GM23338 (cell line): ENCODE data around the gene RBM33. TPM values are rescaled to one million over a fixed set of nuclear protein-coding genes. Genes with fewer than 3 reads are reported as not detected.

ENCODE experiments used
- ATAC-seq: fragments of 200-7000 bp; cut with Tn5 transposase; 3 replicates; pipeline ENCODE4 v1.9.1; 2020
- DNase-seq: peaks from one replicate; pipeline ENCODE4 v3.0.0-alpha.2; 2015; ENCODE audit warnings: low spot score
- H2AFZ ChIP-seq: fragments of 200-600 bp; sonication (generic); 2 replicates; pipeline ENCODE4 v1.8.0; 2016; ENCODE audit warnings: antibody characterized with exemption, mild to moderate bottlenecking, moderate library complexity
- H3F3A ChIP-seq: fragments of 200-600 bp; sonication (generic); replicated peaks from 2 replicates; pipeline ENCODE4 v1.8.0; 2017; ENCODE audit warnings: antibody characterized with exemption, mixed run types, low read depth
- H3K27ac ChIP-seq: fragments of 200-600 bp; sonication (generic); 2 replicates; pipeline ENCODE4 v1.6.1; 2016; ENCODE audit warnings: low read depth
- H3K27me3 ChIP-seq: fragments of 200-600 bp; sonication (generic); 2 replicates; pipeline ENCODE4 v1.8.0; 2016; ENCODE audit warnings: mild to moderate bottlenecking, mixed run types, moderate library complexity; ENCODE audit not compliant: insufficient read depth
- H3K36me3 ChIP-seq: fragments of 200-600 bp; sonication (generic); 2 replicates; pipeline ENCODE4 v1.8.0; 2016; ENCODE audit warnings: mild to moderate bottlenecking; ENCODE audit not compliant: insufficient read depth
- H3K4me1 ChIP-seq: fragments of 200-600 bp; sonication (generic); 2 replicates; pipeline ENCODE4 v1.8.0; 2016; ENCODE audit warnings: mild to moderate bottlenecking, moderate library complexity; ENCODE audit not compliant: insufficient read depth
- H3K4me2 ChIP-seq: fragments of 200-600 bp; sonication (generic); 2 replicates; pipeline ENCODE4 v1.7.1; 2017; ENCODE audit warnings: mixed run types
- H3K4me3 ChIP-seq: fragments of 200-600 bp; sonication (generic); 2 replicates; pipeline ENCODE4 v1.6.1; 2016; ENCODE audit warnings: mixed run types
- H3K79me2 ChIP-seq: fragments of 200-600 bp; sonication (generic); replicated peaks from 2 replicates; pipeline ENCODE4 v1.8.0; 2017; ENCODE audit warnings: mild to moderate bottlenecking; ENCODE audit not compliant: insufficient read depth
- H3K9me2 ChIP-seq: fragments of 200-600 bp; sonication (generic); 2 replicates; pipeline ENCODE4 v1.8.0; 2017; ENCODE audit not compliant: insufficient read depth
- H4K20me1 ChIP-seq: fragments of 200-600 bp; sonication (generic); replicated peaks from 2 replicates; pipeline ENCODE4 v1.8.0; 2017; ENCODE audit warnings: mild to moderate bottlenecking; ENCODE audit not compliant: insufficient read depth
- H3K27ac Mint-ChIP-seq: 2 replicates; pipeline ENCODE4 v1.8.0; 2020; ENCODE audit warnings: inconsistent platforms, mild to moderate bottlenecking, moderate library complexity, mixed read lengths
- H3K27me3 Mint-ChIP-seq: 3 replicates; pipeline ENCODE4 v1.8.0; 2022; ENCODE audit warnings: low read depth, mild to moderate bottlenecking, moderate library complexity, mixed read lengths, inconsistent platforms; ENCODE audit not compliant: insufficient read depth, poor library complexity
- H3K36me3 Mint-ChIP-seq: 3 replicates; pipeline ENCODE4 v1.8.0; 2021; ENCODE audit warnings: low read depth, mild to moderate bottlenecking, inconsistent platforms, moderate library complexity, mixed read lengths
- H3K4me1 Mint-ChIP-seq: 3 replicates; pipeline ENCODE4 v1.8.0; 2020; ENCODE audit warnings: mild to moderate bottlenecking, inconsistent platforms, mixed read lengths
- H3K4me3 Mint-ChIP-seq: 3 replicates; pipeline ENCODE4 v1.8.0; 2021; ENCODE audit warnings: moderate library complexity, mild to moderate bottlenecking, inconsistent platforms, mixed read lengths
- H3K9me3 Mint-ChIP-seq: 3 replicates; pipeline ENCODE4 v1.8.0; 2020; ENCODE audit warnings: moderate library complexity, mild to moderate bottlenecking, inconsistent platforms, mixed read lengths
- CREB1 ChIP-seq: fragments of 250-450 bp; sonication (Bioruptor Pico); IDR thresholded peaks from 2 replicates; pipeline ENCODE4 v1.5.0; 2020; ENCODE audit warnings: low read depth, mild to moderate bottlenecking, moderate library complexity
- CTCF ChIP-seq, 2 experiments: fragments of 200-600 bp in 1 of 2; sonication (generic) in 1 of 2; conservative IDR thresholded peaks; 2 replicates each; pipeline versions ENCODE4 v1.5.1 to v1.6.1; 2016 to 2017; ENCODE audit warnings: antibody characterized with exemption in 2 of 2, low read depth in 2 of 2, mild to moderate bottlenecking in 2 of 2, moderate library complexity in 1 of 2
- ETS1 ChIP-seq: IDR thresholded peaks from 2 replicates; pipeline ENCODE4 v1.6.1; 2016; ENCODE audit warnings: antibody characterized with exemption
- EZH2 ChIP-seq: fragments of 200-600 bp; sonication (generic); IDR thresholded peaks from one replicate; pipeline ENCODE4 v1.8.0; 2017; ENCODE audit warnings: antibody characterized with exemption, mild to moderate bottlenecking, low read depth; ENCODE audit not compliant: unreplicated experiment
- EZH2phosphoT487 ChIP-seq: fragments of 200-600 bp; sonication (generic); IDR thresholded peaks from one replicate; pipeline ENCODE4 v1.8.1; 2018; ENCODE audit warnings: antibody characterized with exemption; ENCODE audit not compliant: unreplicated experiment
- JUNB ChIP-seq: IDR thresholded peaks from one replicate; pipeline ENCODE4 v1.6.1; 2016; ENCODE audit warnings: antibody characterized with exemption; ENCODE audit not compliant: unreplicated experiment
- NANOG ChIP-seq: IDR thresholded peaks from 2 replicates; pipeline ENCODE4 v1.6.1; 2016; ENCODE audit warnings: antibody characterized with exemption, borderline replicate concordance
- POLR2AphosphoS5 ChIP-seq: IDR thresholded peaks from 2 replicates; pipeline ENCODE4 v1.6.1; 2016; ENCODE audit warnings: antibody characterized with exemption, low read depth
- REST ChIP-seq: IDR thresholded peaks from one replicate; pipeline ENCODE4 v1.6.1; 2018; ENCODE audit warnings: antibody characterized with exemption; ENCODE audit not compliant: unreplicated experiment
- STAT1 ChIP-seq: IDR thresholded peaks from one replicate; pipeline ENCODE4 v1.6.1; 2016; ENCODE audit warnings: antibody characterized with exemption; ENCODE audit not compliant: unreplicated experiment
- ZNF114 ChIP-seq: fragments of 250-450 bp; sonication (Bioruptor Pico); IDR thresholded peaks from 2 replicates; pipeline ENCODE4 v1.5.0; 2020; ENCODE audit warnings: mild to moderate bottlenecking, moderate library complexity
- ZNF331 ChIP-seq: fragments of 250-450 bp; sonication (Bioruptor Pico); IDR thresholded peaks from 2 replicates; pipeline ENCODE4 v1.5.0; 2020; ENCODE audit warnings: low read depth, mild to moderate bottlenecking, moderate library complexity
- ZNF462 ChIP-seq: fragments of 250-450 bp; sonication (Bioruptor Pico); IDR thresholded peaks from 2 replicates; pipeline ENCODE4 v1.5.0; 2020; ENCODE audit warnings: mild to moderate bottlenecking, moderate library complexity
- polyA plus RNA-seq: library from polyadenylated mRNA; unstranded; fragments of >200 nt; fragmentation: Nextera tagmentation; extraction: Ambion mirVana; gene quantifications from 2 replicates; pipeline ENCODE4 v1.2.1, GENCODE V29; 2016
- total RNA-seq: library from RNA; depleted of rRNA; stranded (reverse); fragments of >200 nt; shearing (Covaris generic); gene quantifications from 2 replicates; pipeline ENCODE4 v1.2.3, GENCODE V29; 2014

The RBM33 gene
- total and polyA plus RNA-seq, 2 experiments from 2014 or later, result 47.7 to 94.7 TPM

- Histone ChIP-seq H4K20me1 (no peaks in the 10 kb centered on the region), H3K27ac (no peak overlapping the region), H3K4me1 (no peaks in the 10 kb centered on the region), H3K36me3 (peaks cover 30% of the 10 kb centered on the region), H3K27me3 (peaks cover 6% of the 10 kb centered on the region; the same call in 1 of the 2 replicates), H3K79me2 (no peaks in the 10 kb centered on the region), H3K9me2 (no peaks in the 10 kb centered on the region), H3F3A (no peaks in the 10 kb centered on the region), H2AFZ (no peak overlapping the region), H3K4me3 (no peak overlapping the region), H3K4me2 (no peak overlapping the region)
- peaks cover 76% of the 10 kb centered on the region for H3K36me3 Mint-ChIP-seq
- H3K27ac Mint-ChIP-seq, result no peak overlapping the region
- no peaks in the 10 kb centered on the region for H3K4me1 Mint-ChIP-seq
- H3K9me3 Mint-ChIP-seq, result peaks cover 95% of the 10 kb centered on the region
- TF ChIP-seq ETS1, result no peak
- TF ChIP-seq STAT1, result no peak
- TF ChIP-seq ZNF462 (CRISPR knock-in tag), result no peak
- no peak for TF ChIP-seq CREB1 (CRISPR knock-in tag)
- no peak for TF ChIP-seq EZH2
- TF ChIP-seq JUNB, result no peak
- TF ChIP-seq NANOG, result no peak
- TF ChIP-seq REST, result no peak
- no peak for TF ChIP-seq ZNF114 (CRISPR knock-in tag)
- no peak for TF ChIP-seq CTCF (conservative IDR thresholded peaks at IDR 0.05; ENCODE audit: low read depth in 2 of 2)
- no peak for TF ChIP-seq ZNF331 (CRISPR knock-in tag)
- TF ChIP-seq EZH2phosphoT487, result no peak
- no peak for TF ChIP-seq POLR2AphosphoS5
- H3K27me3 Mint-ChIP-seq, result peaks cover 23% of the 10 kb centered on the region
- no peak for DNase-seq
- no peak for ATAC-seq
- H3K4me3 Mint-ChIP-seq, result no peak overlapping the region
Measured at GRCh38 chr7:155637155-155637554, 7.3 kb upstream of the RBM33 start.
